ENCODE results near the gene PDXP.

PDXP gene

DNA sequence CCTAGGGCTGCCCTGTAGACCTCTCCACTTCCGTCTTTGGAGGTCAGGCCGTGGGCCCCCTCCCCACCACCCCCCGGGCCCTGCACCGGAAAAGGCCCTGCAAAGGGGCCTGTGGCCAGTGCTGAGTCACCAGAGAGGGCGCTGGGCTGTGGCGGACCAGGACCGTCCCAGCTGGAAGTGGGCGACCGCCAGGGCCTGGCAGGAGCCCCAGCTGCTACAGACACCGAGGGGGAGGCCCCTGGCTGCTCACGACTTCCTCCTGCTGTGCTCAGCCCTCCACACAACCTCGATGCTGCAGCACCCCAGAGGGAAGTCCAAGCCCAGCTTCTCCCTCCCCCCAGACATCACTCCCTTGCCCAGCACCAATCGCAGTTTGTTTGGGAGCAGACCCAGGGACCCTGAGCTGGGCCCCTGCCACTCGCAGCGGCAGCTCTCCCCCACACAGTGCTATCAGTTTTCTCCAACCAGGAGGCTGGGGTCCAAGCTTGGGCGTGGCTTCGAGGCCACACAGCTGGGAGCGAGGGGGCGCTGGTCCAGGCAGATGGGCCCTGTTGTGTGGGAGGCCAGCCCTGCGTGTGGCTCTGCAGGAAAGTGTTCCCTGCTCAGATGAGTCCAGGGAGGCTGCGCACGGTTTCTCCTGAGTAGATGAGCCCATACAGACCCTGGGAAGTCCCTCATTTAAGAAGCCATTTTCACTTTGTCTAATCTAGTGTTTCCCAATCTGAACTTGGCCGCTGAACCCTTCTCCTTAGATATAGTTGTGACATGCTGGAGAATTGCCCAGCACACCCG, 24.7 kb upstream of the PDXP start (continued):
- TF ChIP-seq MYNN (tag by site-specific recombination; IDR thresholded peaks at IDR 0.05; ENCODE audit: borderline replicate concordance) (no peak), ZNF341 (tag by site-specific recombination; IDR thresholded peaks at IDR 0.05; ENCODE audit: low read depth) (peak; percentile 60), ZNF658 (tag by site-specific recombination; IDR thresholded peaks at IDR 0.05) (no peak), ZNF24 (tag by site-specific recombination; IDR thresholded peaks at IDR 0.05) (no peak), ZNF791 (tag by site-specific recombination; IDR thresholded peaks at IDR 0.05) (no peak), ZNF561 (tag by site-specific recombination; IDR thresholded peaks at IDR 0.05; ENCODE audit: borderline replicate concordance) (peak; percentile 78), ZNF335 (tag by site-specific recombination; conservative IDR thresholded peaks at IDR 0.05) (no peak; the same call in 1 of the 2 replicates), ZNF274 (IDR thresholded peaks at IDR 0.05; ENCODE audit: low read length) (no peak), ZNF274 (tag by site-specific recombination; IDR thresholded peaks at IDR 0.05; ENCODE audit: borderline replicate concordance) (no peak), ZNF610 (tag by site-specific recombination; IDR thresholded peaks at IDR 0.05; ENCODE audit: borderline replicate concordance) (no peak), ZNF621 (tag by site-specific recombination; IDR thresholded peaks at IDR 0.05) (no peak), SCRT1 (tag by site-specific recombination; IDR thresholded peaks at IDR 0.05; ENCODE audit: borderline replicate concordance) (no peak), ZNF37A (tag by site-specific recombination; IDR thresholded peaks at IDR 0.05) (no peak), ZNF701 (tag by site-specific recombination; IDR thresholded peaks at IDR 0.05) (no peak), ZNF2 (tag by site-specific recombination; IDR thresholded peaks at IDR 0.05) (no peak), OSR2 (tag by site-specific recombination; IDR thresholded peaks at IDR 0.05) (no peak)
- TF ChIP-seq, protein P1, sequence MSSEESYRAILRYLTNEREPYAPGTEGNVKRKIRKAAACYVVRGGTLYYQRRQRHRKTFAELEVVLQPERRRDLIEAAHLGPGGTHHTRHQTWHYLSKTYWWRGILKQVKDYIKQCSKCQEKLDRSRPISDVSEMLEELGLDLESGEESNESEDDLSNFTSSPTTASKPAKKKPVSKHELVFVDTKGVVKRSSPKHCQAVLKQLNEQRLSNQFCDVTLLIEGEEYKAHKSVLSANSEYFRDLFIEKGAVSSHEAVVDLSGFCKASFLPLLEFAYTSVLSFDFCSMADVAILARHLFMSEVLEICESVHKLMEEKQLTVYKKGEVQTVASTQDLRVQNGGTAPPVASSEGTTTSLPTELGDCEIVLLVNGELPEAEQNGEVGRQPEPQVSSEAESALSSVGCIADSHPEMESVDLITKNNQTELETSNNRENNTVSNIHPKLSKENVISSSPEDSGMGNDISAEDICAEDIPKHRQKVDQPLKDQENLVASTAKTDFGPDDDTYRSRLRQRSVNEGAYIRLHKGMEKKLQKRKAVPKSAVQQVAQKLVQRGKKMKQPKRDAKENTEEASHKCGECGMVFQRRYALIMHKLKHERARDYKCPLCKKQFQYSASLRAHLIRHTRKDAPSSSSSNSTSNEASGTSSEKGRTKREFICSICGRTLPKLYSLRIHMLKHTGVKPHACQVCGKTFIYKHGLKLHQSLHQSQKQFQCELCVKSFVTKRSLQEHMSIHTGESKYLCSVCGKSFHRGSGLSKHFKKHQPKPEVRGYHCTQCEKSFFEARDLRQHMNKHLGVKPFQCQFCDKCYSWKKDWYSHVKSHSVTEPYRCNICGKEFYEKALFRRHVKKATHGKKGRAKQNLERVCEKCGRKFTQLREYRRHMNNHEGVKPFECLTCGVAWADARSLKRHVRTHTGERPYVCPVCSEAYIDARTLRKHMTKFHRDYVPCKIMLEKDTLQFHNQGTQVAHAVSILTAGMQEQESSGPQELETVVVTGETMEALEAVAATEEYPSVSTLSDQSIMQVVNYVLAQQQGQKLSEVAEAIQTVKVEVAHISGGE (tag by site-specific recombination; conservative IDR thresholded peaks at IDR 0.05; ENCODE audit: low read depth): no peak
- TF ChIP-seq, protein P2, sequence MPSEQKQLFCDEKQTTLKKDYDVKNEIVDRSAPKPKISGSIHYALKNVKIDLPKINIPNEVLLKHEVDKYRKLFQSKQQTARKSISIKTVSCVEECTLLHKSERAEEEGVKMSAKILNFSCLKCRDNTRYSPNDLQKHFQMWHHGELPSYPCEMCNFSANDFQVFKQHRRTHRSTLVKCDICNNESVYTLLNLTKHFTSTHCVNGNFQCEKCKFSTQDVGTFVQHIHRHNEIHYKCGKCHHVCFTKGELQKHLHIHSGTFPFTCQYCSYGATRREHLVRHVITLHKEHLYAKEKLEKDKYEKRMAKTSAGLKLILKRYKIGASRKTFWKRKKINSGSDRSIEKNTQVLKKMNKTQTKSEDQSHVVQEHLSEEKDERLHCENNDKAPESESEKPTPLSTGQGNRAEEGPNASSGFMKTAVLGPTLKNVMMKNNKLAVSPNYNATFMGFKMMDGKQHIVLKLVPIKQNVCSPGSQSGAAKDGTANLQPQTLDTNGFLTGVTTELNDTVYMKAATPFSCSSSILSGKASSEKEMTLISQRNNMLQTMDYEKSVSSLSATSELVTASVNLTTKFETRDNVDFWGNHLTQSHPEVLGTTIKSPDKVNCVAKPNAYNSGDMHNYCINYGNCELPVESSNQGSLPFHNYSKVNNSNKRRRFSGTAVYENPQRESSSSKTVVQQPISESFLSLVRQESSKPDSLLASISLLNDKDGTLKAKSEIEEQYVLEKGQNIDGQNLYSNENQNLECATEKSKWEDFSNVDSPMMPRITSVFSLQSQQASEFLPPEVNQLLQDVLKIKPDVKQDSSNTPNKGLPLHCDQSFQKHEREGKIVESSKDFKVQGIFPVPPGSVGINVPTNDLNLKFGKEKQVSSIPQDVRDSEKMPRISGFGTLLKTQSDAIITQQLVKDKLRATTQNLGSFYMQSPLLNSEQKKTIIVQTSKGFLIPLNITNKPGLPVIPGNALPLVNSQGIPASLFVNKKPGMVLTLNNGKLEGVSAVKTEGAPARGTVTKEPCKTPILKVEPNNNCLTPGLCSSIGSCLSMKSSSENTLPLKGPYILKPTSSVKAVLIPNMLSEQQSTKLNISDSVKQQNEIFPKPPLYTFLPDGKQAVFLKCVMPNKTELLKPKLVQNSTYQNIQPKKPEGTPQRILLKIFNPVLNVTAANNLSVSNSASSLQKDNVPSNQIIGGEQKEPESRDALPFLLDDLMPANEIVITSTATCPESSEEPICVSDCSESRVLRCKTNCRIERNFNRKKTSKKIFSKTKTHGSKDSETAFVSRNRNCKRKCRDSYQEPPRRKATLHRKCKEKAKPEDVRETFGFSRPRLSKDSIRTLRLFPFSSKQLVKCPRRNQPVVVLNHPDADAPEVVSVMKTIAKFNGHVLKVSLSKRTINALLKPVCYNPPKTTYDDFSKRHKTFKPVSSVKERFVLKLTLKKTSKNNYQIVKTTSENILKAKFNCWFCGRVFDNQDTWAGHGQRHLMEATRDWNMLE (tag by site-specific recombination; conservative IDR thresholded peaks at IDR 0.05; ENCODE audit: low read depth): no peak
- TF ChIP-seq, protein P3, sequence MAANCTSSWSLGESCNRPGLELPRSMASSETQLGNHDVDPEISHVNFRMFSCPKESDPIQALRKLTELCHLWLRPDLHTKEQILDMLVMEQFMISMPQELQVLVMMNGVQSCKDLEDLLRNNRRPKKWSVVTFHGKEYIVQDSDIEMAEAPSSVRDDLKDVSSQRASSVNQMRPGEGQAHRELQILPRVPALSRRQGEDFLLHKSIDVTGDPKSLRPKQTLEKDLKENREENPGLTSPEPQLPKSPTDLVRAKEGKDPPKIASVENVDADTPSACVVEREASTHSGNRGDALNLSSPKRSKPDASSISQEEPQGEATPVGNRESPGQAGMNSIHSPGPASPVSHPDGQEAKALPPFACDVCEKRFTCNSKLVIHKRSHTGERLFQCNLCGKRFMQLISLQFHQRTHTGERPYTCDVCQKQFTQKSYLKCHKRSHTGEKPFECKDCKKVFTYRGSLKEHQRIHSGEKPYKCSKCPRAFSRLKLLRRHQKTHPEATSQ (tag by site-specific recombination; IDR thresholded peaks at IDR 0.05): no peak
- TF ChIP-seq, protein P4, sequence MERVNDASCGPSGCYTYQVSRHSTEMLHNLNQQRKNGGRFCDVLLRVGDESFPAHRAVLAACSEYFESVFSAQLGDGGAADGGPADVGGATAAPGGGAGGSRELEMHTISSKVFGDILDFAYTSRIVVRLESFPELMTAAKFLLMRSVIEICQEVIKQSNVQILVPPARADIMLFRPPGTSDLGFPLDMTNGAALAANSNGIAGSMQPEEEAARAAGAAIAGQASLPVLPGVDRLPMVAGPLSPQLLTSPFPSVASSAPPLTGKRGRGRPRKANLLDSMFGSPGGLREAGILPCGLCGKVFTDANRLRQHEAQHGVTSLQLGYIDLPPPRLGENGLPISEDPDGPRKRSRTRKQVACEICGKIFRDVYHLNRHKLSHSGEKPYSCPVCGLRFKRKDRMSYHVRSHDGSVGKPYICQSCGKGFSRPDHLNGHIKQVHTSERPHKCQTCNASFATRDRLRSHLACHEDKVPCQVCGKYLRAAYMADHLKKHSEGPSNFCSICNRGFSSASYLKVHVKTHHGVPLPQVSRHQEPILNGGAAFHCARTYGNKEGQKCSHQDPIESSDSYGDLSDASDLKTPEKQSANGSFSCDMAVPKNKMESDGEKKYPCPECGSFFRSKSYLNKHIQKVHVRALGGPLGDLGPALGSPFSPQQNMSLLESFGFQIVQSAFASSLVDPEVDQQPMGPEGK (tag by site-specific recombination; IDR thresholded peaks at IDR 0.05): peak; percentile 80
- TF ChIP-seq, protein P5, sequence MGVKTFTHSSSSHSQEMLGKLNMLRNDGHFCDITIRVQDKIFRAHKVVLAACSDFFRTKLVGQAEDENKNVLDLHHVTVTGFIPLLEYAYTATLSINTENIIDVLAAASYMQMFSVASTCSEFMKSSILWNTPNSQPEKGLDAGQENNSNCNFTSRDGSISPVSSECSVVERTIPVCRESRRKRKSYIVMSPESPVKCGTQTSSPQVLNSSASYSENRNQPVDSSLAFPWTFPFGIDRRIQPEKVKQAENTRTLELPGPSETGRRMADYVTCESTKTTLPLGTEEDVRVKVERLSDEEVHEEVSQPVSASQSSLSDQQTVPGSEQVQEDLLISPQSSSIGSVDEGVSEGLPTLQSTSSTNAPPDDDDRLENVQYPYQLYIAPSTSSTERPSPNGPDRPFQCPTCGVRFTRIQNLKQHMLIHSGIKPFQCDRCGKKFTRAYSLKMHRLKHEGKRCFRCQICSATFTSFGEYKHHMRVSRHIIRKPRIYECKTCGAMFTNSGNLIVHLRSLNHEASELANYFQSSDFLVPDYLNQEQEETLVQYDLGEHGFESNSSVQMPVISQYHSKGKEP (tag by site-specific recombination; IDR thresholded peaks at IDR 0.05): no peak
- TF ChIP-seq, protein P6, sequence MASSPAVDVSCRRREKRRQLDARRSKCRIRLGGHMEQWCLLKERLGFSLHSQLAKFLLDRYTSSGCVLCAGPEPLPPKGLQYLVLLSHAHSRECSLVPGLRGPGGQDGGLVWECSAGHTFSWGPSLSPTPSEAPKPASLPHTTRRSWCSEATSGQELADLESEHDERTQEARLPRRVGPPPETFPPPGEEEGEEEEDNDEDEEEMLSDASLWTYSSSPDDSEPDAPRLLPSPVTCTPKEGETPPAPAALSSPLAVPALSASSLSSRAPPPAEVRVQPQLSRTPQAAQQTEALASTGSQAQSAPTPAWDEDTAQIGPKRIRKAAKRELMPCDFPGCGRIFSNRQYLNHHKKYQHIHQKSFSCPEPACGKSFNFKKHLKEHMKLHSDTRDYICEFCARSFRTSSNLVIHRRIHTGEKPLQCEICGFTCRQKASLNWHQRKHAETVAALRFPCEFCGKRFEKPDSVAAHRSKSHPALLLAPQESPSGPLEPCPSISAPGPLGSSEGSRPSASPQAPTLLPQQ (tag by site-specific recombination; IDR thresholded peaks at IDR 0.05): peak; percentile 30; the same call in 1 of the 2 replicates

Measured in HEK293 (cell line).